GM21360 (cell line): ENCODE results near the gene SPOP.
"Not testable (repeated sequence)": the region's sequence is repeated elsewhere in the genome, so short reads cannot be mapped to it uniquely, and the experiment has no call there.

Experiments used
- ATAC-seq: cut with Tn5 transposase; IDR thresholded peaks from one replicate; pipeline ENCODE4 v1.9.1; 2021; ENCODE audit warnings: mild to moderate bottlenecking, moderate library complexity; ENCODE audit not compliant: unreplicated experiment

Gene SPOP

DNA sequence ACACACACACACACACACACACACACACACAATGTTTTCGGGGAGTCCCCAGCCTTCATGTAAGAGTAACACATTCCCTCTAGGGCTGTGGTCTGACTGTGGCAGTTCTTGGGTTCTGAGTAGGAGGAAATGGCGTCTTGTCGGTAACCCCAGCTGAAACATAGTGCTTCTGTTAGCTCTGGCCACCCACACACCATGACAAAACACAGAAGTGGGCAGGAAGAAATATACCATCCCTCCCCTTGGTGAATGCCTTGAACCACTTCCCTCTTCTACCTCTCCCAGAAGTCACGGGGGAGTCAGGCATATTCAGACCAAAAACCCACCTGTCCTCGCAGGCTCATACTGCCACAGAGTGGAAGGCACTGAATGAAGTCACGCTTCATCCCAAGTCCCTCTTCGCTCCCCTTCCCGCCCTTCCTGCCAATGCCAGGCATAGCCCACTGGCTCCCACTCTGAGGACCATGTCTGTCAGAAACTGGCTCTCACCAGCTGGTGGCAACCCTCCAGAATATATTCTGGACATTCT lies 18.4 kb upstream of the SPOP start:
- no peak for ATAC-seq

DNA sequence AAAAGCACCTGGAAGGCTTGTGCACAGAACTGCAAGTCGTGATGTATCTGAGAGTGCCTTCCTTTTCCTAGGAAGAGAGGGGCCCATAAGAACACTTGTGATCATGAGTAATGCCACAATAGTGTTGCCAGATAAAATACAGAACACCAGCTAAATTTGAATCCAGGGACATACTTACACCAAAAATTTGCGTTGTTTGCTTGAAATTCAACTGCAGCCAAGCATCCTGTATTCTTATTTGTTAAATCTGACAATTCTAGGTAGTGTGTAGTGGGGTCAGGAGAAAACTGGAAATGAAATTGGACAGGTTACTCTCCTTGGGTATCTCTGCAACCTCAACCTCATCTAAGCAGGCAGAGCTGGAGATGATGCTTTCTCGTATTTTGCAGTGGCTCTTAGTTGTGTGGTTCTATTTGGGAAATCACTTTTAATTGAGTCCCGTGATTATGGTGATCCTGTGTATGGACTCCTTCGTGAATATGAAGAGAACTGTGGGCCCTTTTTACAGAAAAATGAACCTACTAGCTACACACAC lies 17.9 kb upstream of the SPOP start:
- no peak for ATAC-seq

DNA sequence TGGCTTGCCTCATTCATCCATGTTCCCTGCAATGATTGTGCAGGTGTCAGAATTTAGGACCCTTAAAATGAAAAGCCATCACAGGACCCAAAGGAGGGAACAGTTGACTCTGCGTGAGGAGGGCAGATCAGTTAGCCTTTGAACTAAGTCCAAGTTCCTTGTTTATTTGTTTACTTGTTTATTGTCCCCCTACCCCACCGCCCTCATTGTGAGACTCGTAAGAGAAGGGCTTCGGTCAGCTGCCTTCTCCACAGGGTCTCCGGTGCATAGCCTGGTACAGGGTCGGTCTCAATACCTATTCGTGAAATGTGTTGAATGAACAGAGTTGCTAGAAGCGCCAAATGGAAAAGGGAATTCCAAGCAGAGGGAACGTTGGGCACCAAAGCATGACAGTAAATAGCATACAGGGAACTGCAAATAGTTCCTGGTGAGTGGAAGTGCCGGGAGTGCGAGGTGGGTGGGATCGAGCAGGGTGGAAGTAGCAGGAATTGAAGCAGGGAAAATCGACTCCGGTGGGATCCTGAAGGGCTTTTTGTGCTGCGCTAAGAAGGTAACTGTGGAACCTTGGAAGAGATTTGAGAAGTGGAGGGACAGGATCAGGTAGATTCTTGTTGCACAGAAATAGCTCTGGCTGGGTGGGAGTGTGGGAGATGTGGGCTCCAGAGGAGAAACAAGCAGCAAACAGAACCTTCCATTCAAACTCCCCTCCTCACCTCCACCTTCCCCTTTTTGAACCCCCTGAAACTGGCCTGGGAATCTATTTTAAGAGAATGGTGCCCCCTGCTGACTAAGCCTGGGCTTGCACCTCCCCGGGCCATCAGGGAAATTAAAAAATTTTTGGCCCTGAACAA lies 17.2 kb upstream of the SPOP start:
- no peak for ATAC-seq

DNA sequence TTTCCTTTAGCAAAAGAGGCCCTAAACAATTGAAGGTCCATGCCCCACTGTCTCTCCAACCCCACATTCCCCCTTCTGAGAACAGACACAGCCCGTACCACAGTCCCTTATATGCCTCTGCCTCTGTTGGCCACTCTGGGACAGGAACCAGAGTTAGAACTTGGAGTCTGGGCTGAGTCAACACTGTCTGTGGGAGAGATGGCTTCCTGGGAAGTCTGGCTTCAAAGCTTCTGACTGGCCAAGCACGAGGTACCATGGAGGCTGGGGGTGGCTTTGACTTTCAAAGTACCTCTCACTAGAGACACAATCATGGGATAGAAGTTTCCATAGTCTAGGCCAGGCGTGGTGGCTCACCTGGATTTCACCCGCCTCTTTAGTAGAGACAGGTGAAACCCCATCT lies 14.9 kb upstream of the SPOP start:
- no peak for ATAC-seq

DNA sequence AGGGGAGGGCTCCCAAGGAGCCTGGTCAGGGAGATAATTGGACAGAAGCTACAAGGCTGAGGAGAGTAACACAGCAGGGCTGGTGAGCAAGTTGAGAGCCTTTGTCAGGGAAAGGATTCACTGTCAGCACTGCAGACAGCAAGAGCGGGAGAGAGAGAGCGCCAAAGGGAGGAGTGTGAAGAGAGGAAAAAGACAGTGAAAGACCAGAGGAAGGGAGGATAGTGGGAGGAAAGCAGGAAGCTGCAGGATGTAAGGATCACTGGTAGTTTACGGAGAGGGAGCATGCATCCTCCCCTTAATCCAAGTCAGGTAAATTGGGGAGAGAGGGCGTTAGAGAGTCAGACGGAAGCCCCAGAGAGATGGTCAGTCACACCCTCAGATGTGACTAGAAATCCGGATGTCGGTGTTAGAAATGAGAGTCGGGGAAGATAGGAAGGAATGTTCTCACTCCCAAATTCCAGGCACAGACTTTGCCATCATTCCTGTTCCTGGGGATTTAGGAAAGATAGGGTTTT lies 13.8 kb upstream of the SPOP start:
- no peak for ATAC-seq

DNA sequence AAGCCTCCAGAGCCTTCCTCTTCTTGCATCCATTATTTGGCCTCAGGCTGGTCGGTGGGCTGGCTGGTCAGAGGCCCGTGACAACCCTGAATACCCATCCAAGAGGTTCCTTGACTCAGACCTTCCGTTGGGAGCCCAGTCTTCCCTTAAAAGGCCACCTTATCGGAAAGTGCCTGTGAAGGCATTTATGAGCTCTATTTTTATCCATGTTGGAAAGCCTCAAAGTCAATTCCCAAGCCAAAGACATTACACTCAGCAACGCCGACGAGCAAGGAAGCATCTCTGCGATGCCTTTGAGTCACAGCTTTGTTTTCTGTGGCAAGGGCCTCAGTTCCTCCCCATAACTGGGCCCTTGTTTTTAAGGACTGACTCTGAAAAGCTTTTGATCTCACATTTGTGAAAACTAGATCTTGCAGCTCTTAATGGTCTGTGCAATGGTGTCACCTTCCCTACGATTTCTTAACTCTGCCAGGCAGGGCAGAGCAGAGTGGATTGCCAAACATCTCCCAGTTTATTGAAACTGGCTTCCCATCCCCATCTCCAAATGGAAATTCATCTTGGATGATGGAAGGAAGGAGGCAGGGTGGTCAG lies 13.3 kb upstream of the SPOP start:
- no peak for ATAC-seq

DNA sequence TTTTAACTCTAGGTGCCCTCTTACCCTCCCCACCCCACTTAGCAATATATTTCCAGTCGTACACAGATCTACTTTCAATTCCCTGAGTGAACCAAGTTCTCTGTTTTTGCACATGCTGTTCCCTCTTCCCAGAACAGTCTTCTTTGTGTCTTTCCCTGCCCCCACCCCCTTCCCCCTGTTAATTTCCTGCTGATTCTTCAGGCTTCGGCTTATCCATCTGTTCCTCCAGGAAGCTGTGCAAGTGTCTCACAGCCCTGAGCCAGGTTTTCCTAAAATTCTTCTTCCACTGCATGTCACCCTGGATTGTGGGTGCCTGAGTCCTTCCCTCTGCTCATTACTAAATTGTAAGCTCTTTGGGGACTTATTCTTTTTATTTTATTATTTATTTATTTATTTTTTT lies 12.4 kb upstream of the SPOP start:
- ATAC-seq: no peak

DNA sequence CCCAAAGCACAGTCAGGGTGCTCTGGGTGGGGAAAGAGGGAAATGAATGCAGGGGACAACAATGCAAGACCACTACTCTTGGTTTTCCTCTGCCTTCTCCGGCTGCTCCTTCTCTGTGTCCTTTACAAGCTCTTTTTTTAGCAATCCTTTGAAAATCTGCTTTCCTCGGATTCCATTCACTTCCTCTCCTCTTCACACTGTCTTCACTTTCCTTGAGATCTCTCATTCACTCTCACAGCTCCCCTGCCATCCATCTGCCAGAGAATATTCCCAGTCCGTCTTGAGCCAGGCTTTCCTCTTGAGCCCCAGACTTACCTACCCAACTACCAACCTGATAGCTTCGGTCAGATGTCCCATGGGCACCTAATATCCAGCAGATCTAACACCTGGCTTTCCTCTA lies 11.0 kb upstream of the SPOP start:
- ATAC-seq: no peak

DNA sequence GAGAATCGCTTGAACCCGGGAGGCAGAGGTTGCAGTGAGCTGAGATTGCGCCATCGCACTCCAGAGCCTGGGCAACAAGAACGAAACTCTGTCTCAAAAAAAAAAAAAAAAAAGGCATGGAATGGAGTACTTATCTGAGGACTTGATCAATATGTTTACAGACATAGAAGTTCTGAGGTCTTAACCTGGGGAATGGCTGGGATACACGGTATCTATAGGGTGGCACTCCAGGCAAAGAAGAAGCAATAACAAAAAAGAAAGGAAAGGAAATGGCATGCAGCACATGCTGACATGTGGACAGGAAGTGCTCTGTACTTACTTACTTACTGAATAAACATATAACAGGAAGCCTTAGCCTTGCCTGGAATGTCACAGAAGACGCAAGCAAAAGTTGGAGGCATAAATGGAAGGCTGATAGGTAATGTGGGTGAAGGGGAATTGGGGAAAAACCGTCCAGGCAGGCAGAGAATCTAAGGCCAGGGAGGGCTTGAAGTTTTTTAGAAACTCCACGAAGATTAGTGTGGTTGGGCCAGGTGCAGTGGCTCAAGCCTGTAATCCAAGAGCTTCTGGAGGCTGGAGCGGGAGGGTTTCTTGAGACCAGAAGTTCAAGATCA lies 10.1 kb upstream of the SPOP start:
- ATAC-seq: no peak

DNA sequence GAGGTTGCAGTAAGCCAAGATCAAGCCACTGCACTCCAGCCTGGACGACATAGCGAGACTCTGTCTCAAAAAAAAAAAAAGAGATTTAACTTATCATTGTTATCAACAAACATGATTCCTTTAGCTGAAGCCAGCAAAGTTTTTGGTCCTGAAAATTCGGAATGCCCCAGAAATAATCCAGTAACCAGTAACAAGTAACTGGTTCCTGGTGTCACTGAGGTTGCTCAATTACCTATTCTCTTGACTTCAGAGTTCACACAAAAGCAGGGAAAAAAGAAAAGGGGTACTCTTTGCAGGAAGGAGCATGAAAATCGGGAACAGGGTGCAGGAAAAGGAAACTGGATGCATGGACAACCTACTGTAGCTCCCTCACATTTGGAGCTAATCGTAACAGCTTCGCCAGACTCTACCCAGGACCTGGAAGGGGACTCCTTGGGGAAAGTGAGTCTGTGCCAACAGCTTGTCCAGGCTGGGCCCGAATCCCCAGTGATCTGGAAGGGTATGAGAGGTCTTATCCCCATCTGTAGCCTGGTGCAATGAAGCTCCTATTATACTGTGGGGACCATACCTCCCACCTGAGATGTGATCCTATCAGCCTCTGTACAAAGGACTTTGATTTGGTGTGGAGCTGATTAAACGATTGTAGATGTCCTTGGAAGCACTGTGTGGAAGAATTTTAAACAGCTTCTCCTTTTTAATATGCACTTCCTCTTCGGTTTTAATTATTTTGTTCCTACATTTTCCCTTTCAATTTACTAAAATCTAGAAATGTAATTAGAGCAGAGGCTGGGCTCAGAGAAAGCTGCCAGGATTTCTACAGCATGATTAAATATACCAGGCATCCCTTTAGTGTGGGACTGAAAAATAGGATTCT lies 3.4 kb upstream of the SPOP start:
- ATAC-seq: no peak

DNA sequence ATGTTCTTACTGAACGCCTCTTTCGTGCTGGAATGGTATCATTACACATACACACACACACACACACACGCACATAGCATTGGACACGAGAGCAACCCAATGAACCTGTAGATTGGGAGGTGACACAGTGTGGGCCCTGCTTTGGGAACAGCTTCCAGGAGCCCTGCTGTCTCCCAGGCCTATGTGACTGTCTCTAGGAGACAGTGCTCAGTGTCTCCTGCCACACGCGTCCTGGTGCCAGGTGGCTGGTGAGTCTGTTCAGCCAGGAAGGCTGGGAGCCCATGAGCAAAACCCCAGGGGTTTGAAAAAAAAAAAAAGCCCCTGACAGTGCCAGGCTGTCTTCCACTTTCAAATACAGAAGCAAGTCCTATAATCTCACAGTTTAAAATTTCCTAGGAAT lies 2.4 kb upstream of the SPOP start:
- ATAC-seq: no peak

DNA sequence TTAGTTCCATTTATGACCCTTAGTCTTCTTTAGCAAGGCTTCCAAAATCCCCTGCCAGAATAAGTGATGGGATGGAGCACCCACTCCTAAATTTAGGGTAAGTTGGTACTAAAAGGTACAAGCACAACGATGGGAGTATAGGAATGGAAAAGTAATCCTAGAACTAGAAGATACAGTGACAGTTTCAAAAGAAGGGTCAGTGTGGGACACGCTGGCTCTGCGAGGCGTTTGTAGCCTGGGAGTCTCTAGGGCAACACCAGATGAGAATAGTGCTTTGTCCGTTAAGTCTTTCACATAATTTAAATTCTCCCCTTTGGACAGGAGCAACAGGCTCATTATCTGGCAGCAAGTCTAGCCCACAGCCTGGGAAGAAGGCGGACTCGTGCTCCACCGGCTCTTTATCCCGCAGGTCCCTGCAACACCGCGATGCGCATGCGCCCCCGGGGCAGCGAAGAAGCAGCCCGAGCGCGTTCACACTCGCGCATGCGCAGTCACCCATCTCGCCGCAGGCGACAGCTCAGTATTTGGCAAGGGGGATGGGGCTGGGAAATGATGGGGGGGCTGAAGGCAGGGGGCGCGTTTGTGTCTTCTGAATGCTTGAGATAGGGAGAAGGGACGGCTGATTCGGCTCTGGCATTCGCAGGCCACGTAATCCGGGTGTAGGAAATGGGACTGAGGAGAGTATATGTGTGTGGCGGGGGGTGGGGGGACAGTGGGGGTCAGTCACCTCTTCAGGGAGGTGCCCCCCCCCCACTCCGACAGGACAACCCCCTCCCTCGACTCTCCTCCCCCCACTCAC lies 564 bp downstream of the SPOP start:
- ATAC-seq: peak; percentile 48

DNA sequence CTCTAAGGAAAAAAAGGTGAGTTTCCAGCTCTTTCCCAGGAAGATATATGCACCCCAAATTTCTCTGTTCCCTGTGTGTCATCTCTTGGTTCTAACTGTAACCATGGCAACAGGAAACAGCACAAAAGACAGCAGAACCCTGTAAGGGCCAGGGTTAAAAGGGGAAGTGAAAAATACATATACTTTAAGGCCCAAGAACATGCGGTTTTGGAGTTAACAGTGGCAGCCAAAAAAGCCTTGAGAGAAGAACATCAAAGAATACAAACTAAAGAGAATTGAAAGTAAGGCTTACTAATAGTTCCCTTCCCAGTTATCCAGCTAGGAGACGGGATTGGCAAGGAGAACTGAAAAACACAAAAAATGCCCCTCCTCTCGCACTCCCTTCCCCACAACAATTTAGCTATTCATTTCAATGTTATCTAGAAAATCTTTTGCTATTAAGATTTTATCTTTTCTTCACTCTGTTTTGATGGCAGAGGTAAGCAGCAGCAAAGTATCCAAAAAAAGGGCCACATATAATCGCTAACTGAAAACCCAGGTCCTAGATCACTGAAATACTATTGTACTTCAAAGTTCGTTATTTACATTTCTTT lies 1.5 kb downstream of the SPOP start:
- peak; percentile 50 for ATAC-seq

DNA sequence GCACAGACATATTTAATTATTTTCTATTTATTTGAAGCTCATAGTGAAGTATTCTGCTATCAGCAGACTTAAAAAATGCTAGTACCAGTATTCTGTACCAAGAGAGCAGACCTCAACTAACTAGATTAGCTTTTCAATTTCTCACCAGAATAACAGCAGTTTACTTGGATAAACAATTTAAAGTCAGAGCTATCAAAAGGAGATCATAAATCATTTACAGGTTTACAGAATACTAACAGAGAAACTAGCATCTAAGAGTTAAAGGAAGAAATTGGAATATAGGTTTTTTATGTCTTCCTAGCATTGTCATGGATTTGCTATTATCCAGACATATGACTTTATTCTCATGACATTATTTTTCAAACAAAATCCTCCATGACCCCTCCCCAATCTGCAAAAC lies 3.4 kb downstream of the SPOP start:
- ATAC-seq: no peak

DNA sequence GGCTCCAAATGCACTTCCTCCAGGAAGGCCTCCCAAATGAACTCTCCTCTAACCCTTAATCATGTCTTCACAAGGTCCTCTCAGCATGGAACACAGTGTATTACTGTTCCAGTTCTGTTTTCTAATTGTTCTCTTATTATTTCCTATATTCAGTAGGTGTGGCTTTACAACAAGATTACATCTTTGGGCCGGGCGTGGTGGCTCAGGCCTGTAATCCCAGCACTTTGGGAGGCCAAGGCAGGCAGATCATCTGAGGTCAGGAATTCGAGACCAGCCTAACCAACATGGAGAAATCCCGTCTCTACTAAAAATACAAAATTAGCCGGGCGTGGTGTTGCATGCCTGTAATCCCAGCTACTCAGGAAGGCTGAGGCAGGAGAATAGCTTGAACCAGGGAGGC lies 4.2 kb downstream of the SPOP start:
- not testable (repeated sequence) for ATAC-seq

DNA sequence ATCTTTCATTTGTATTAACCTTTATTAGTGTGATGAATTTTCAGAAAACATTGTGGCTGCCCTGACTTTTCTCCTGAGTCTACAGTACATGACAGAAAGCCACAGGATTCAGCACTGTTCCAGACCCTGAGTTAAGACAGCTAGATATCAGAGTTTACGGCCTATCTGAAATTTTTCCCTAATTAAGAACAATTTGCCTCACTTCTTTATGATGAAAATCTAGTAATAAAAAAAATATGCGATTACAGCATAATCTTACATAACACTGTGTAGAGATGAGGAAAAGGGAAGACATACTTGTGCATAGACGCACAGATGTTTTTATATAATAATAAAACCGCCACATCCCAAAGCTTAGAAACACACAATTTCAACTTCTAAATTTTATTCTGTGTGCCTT lies 7.3 kb downstream of the SPOP start:
- no peak for ATAC-seq

DNA sequence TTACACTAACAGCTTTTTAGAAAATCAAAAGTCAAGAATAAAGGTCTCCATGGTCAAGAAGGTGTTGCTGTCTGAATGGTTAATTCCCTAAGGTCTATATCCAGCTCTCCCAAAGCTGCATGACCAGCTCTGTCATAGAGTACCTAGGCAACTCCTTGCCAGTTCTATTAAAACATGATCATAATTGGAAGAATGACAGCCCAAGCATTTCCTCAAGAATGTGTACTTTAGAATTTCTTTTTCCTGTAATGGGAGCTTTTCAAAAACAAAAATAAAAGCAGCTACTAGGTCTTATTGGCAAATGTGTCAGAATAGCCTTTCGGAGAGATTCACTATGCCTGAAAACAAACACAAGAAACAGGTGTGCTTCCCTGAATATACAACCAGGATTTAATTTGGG lies 7.9 kb downstream of the SPOP start:
- no peak for ATAC-seq

DNA sequence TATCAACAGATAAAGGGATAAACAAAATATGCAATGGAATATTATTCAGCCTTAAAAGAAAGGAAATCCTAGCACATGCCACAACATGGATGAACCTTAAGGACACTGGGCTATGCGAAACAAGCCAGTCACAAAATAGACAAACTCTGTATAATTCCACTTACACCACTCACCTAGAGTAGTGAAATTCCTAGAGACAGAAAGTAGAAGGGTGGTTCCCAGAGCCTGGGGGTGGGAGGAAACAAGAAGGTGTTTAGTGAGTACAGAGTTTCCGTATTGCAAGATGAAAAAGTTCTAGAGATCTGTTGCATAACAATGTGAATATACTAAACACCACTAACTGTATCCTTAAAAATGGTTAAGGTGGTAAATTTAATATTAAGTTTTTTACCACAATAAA lies 10.0 kb downstream of the SPOP start:
- ATAC-seq: no peak

DNA sequence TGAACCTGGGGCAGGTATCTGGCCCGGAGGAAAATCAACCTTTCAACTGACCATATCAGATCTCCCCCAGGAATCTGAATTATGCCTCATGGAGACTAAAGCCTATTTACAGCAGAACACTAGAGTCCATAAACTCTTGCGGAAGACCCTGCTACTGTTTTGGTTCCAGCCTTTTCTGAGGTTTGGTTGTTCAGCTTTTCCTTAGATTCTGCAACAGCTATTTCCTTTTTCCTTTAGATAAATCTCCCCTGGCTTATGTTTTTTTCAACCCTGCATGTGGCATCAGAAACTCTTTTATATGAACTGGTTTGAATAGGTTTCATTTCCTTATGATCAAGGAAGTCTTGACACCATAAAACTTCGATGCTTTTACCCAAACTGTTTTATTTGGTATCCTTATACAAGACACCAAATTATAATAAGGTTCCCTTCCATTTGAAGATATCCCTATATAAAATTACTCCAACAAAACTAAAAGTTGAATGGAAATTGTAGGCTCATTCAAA lies 13.1 kb downstream of the SPOP start:
- ATAC-seq: no peak
